Peyer's patch (tissue), 4 donors: Measurements from ENCODE around the gene PSG1.
"Not testable (repeated sequence)": the region's sequence is repeated elsewhere in the genome, so short reads cannot be mapped to it uniquely, and the experiment has no call there.

ENCODE experiments used
- CTCF ChIP-seq, 6 experiments: fragments of 450-650 bp in 4 of 6; fragments of 200-600 bp in 2 of 6; sonication (generic) in 1 of 6; IDR thresholded peaks; one replicate each; pipeline ENCODE4 v1.5.1; 2017 to 2019; ENCODE audit warnings: antibody characterized with exemption in 6 of 6, mild to moderate bottlenecking in 3 of 6, moderate library complexity in 1 of 6
- POLR2A ChIP-seq, 2 donors: fragments of 450-650 bp; IDR thresholded peaks; one replicate each; pipeline ENCODE4 v1.5.1; 2017; ENCODE audit warnings: antibody characterized with exemption in 2 of 2, mild to moderate bottlenecking in 2 of 2, moderate library complexity in 2 of 2

DNA sequence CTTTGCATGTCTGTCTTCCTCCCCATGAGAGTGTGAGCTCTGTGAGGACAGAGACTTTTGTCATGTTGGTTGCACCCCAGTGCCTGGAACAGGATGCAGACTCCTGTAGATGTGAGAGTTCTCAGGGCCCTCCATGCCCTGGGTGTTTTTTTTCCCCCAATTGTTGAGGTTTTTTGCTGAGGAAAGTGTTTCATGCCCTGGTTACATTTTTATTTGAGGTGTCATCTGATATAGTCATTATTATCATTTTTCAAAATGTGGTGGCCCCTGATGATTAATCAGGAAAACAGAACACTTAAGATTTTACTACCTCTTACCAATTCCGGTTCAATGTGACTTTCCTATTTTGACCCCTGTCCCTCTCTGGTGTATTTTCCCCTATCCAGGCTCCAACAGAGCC, 37.4 kb upstream of the PSG1 start:
- not testable (repeated sequence) for TF ChIP-seq CTCF, POLR2A (IDR thresholded peaks at IDR 0.05)
